Right ventricle myocardium superior (tissue), 1 donor: Measurements from ENCODE around the gene F3. TPM values are rescaled to one million over a fixed set of nuclear protein-coding genes. Genes with fewer than 3 reads are reported as not detected.
"Not testable (repeated sequence)": the region's sequence is repeated elsewhere in the genome, so short reads cannot be mapped to it uniquely, and the experiment has no call there.

Experiments used
- ATAC-seq: fragments of 200-7000 bp; cut with Tn5 transposase; one replicate; pipeline ENCODE4 v1.9.1; 2020; ENCODE audit warnings: mild to moderate bottlenecking; ENCODE audit not compliant: poor library complexity
- DNase-seq: peaks from one replicate; pipeline ENCODE4 v3.0.0-alpha.2; 2020
- intact Hi-C: fragments of 100-400 bp; cut with DNase I; formaldehyde crosslinking; loops from one replicate; pipeline ENCODE4 v1.11.2; 2022
- long read RNA-seq: library from polyadenylated mRNA; unstranded; transcript quantifications from one replicate; pipeline ENCODE4 v2.0.0, GENCODE V29; 2021
- total RNA-seq: library from RNA; stranded (reverse); fragmentation: NEBNext Ultra II Directional; extraction: Animal tissue kit (Norgen Biotek cat#: 25700); gene quantifications from one replicate; pipeline ENCODE4 v1.2.1, GENCODE V29; 2021
- donor health status: DM: no; HTN: yes; CAD: no; lungs with severe emphysema.

The F3 gene
- 21.5 TPM for total RNA-seq
- long read RNA-seq, transcript F3-201 (6 exons, 2,287 nt), result major isoform, 20 of 23 reads
- long read RNA-seq, partial matches to known transcripts, result 1 of 23 reads
- long read RNA-seq, other reads (novel, unspliced or antisense), result 2 of 23 reads

DNA sequence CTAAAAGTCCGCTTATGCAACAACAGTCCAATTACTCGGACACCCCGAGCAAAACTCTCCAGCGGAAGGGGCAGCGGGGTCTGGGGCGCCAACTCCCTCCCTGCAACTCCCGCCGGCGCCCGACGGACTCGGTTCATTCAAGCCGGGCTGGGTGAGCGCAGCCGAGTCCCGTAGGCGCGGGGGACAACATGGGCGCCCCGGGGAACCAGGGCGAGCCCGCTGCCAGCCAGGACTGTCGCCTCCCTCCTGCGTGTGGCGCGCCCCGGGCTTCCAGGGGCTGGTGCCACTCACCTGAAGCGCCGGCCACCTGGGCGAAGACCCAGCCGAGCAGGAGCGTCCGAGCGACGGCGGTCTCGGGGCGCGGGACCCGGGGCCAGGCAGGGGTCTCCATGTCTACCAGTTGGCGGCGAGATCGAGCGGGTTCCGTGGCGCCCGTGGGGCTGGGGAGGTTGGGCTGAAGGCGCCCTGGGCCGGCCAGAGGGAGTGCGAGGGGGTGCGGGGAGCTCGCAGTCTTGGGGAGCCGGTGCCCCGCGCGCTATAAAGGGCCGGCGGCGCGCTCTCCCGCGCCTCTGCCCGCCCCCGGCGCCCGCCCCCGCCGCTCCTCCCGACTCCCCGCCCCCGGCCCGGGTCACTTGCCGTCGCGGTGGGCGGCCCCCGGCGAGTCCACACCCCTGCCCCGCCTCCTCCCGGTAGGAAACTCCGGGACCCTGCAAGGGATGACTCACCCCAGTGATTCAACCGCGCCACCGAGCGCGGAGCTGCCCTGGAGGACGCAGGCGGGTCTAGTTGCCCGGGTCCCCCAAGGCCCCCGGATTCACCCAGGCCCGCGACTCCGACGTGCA is at the start of gene F3:
F3 (minus strand) TSS at position 514 of the 842 bp plus-strand sequence; CDS start at position 391, 123 bp downstream.
- ATAC-seq, result peak; percentile 88
- intact Hi-C loops, result no loop called here
- DNase-seq, result peak; percentile 92

DNA sequence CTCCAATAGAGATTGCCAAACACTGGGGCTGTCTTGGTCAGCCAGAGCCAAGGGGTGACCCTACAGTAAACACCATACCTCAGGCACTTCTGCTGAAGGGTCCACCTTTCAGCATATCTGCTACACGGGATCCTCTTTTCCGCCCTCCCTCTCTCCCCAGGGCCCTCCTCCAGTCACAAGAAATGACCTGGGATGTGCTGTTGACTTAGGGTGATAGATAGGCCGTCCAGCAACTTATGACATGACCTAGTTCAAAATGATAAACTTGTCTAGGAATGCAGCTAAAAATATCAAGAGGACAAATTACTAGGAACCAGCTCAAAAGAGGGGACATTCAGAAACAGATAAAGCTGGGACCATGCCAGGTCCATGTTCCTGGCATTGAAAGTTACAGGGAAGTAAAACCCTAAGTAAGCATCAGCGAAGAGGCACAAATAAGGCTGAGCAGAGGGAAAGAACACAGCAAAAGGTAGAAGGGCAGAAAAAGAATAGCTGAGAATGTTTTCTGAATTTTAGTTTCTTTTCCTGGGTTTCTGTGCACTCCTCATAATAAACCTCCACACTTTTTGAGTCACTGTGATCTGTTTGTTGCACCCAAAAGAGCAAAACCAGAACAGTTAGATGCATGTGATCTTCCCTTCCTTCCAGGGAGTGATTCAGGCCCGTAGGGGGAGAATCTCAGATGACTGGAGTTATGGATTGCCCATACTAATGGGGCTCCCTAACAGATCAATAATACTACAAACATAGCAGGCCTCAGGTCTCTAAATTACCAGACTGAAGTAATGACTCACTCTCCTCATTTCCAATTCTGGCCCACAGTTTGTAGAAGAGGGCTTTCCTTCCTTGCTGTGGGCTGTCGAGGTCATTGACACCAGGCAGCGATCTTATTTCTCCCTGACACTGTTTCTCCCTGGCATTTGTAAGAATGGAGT is 48.9 kb upstream of the F3 start:
- no peak for DNase-seq
- peak; percentile 81 for ATAC-seq
- intact Hi-C loops, result loop anchor here (5.0 kb wide), 1 partner anchor 53 kb away; no protein-coding TSS in a partner anchor

DNA sequence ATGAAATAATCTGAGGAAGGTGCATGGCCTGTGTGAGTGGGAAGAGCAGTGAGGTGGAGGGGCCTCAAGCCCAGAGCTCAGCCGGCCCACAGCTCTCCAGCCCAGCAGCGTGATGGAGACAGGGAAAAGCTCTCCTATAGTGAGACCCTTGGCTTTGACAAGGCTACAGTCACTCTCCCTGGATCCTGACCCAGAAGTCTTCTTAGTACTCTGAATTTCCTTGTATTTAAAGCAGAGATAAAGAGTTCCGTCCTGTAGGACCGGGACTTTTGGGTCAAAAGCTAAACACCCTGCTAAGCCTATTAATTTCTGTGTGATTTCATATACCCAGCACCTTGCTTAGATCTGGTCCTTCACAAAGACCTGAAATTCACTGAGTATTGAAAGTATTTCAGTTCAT is 48.2 kb upstream of the F3 start:
- intact Hi-C loops, result loop anchor here (5.0 kb wide), 1 partner anchor 52 kb away; no protein-coding TSS in a partner anchor
- ATAC-seq, result no peak

DNA sequence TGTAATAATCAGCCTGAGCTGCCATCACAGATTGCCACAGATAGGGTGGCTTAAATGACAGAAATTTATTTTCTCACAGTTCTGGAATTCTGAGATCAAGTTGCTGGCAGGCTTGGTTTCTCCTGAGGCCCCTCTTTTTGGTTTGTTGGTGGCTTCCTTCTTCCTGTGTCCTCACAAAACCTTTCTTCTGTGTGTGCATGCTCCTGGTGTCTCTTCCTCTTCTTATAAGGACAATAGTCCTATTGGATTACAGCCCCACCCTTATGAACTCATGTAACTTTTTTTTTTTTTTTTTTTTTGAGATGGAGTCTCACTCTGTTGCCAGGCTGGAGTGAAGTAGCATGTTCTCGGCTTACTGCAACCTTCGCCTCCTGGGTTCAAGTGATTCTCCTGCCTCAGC is 41.0 kb upstream of the F3 start:
- no peak for ATAC-seq
- no peak for DNase-seq
- intact Hi-C loops, result no loop called here

More for the DNA sequence above, 48.2 kb upstream of the F3 start:
- DNase-seq, result no peak

DNA sequence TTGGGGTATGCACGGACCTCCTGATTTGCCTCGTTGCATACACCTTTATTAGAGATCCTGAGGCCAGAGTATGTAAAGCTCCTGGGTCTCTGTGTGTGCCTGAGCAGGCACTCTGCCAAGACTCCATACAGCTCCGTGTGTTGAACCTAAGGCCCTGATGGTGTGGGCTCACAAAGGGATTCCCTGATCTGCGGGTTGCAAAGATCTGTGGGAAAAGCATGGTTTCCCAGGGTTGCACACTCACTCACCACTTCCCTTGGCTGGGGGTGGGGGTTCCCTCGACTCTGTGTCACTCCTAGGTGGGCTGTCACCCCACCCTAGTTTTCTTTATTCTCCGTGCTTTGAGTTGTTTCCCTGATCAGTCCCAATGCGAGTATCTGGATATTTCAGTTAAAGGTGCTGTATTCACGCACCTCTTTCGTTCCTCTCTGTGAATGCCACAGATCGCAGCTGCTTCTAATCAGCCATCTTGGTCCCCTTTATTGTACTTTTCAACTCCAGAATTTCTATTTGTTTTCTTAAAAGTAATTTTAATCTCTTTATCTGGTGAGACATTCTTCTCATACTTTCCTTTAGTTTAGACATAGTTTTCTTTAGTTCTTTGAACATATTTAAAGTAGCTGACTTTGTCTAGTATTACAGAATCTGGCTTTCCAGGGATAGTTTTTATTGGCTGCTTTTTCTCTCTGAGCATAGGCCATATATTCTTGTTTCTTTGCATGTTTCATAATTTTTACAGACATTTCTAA is 39.0 kb upstream of the F3 start:
- DNase-seq (no peak), ATAC-seq (no peak)
- intact Hi-C loops, result no loop called here

DNA sequence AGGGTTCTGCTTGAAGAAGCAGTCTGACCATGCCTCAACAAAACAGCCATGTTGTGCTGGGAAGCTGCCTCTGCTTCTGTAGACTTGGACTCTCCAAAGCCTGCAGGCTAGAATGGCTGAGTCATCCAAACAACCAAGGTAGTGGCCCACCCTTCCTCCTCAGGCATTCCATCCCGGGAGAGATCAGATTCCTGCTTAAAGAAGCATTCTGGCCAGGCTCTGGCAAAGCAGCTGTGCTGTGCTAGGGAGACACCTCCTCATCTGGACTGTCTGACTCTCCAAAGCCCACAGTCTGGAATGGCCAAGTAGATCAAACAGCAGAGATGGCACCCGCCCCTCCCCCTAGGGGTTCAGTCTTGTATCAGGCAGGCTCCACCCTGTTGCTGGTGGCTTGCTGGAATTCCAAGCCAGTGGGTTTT is 38.3 kb upstream of the F3 start:
- ATAC-seq, result no peak
- no peak for DNase-seq
- intact Hi-C loops, result no loop called here

DNA sequence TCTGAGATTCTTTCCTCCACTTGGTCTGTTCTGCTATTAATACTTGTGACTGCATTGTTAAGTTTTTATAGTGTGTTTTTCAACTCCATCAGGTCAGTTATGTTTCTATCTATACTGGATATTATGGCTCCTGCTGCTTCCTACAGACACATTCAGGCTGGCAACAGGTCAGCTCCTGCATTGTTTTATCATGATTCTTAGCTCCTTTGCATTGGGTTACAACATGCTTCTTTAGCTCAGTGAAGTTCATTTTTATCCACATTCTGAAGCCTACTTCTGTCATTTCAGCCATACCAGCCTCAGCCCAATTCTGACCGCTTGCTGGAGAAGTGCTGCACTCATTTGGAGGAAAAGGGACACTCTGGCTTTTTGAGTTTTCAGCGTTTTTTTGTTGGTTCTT is 37.3 kb upstream of the F3 start:
- no peak for ATAC-seq
- intact Hi-C loops, result no loop called here
- DNase-seq, result no peak

DNA sequence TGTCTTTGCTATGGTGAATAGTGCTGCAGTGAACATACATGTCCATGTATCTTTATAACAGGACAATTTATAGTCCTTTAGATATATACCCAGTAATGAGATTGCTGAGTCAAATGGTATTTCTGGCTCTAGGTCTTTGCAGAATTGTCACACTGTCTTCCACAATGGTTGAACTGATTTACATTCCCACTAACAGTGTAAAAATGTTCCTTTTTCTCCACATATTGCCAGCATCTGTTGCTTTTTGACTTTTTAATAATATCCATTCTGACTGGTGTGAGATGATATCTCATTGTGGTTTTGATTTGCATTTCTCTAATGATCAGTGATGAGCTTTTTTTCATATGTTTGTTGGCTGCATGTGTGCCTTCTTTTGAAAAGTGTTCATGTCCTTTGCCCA is 32.4 kb upstream of the F3 start:
- ATAC-seq, DNase-seq, intact Hi-C loops: not testable (repeated sequence)

DNA sequence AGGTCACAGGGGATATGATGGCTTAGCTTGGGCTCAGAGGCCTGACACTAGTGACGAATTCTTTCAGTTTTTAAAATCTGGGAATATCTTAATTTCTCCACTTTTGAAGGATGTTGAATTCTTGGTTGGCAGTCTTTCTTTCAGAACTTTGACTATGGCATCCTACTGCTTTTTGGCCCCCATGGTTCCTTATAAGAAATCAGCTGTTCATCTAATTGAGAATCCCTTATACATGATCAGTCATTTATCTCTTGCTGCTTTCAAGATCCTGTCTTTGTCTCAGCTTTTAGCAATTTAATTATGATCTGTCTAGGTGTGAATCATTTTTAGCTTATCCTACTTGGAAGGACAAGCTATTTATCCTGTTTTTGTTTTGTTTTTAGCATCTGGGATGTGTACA is 31.2 kb upstream of the F3 start:
- ATAC-seq (no peak), DNase-seq (no peak)
- intact Hi-C loops, result no loop called here

DNA sequence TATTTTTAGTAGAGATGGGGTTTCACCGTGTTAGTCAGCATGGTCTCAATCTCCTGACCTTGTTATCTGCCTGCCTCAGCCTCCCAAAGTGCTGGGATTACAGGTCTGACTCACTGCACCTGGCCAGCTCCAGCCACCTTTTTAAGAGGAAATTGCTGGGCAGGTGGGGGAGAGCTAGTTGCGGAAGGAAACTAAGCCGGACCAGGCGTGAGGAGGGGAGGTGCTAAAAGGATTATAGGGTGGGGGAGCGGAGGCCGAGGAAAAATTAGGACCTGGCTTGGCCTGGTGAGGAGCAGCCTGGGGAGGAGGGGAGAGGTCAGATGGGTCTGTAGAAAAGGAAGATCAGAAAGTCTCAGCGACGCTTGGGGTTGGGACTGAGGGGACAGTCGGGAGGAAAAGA is 29.4 kb upstream of the F3 start:
- ATAC-seq, DNase-seq, intact Hi-C loops: not testable (repeated sequence)

DNA sequence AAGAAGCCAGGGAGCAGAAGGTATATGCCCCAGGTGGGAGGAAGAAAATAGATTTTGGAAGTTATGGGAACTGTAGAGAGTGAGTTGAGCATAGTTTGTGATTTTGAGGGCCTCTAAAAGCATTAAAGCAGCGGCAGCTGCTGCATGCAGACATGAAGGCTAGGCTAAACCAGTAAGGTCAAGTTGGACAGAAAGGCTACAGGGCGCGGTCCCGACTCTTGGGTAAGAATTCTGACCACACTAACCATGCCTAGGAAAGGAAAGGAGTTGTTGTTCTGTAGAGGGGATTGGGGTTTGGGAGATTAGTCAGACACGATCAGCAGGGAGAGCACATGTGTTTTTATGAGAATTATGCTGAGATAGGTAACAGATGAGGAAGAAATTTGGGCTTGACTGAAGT is 27.2 kb upstream of the F3 start:
- intact Hi-C loops, ATAC-seq, DNase-seq: not testable (repeated sequence)

DNA sequence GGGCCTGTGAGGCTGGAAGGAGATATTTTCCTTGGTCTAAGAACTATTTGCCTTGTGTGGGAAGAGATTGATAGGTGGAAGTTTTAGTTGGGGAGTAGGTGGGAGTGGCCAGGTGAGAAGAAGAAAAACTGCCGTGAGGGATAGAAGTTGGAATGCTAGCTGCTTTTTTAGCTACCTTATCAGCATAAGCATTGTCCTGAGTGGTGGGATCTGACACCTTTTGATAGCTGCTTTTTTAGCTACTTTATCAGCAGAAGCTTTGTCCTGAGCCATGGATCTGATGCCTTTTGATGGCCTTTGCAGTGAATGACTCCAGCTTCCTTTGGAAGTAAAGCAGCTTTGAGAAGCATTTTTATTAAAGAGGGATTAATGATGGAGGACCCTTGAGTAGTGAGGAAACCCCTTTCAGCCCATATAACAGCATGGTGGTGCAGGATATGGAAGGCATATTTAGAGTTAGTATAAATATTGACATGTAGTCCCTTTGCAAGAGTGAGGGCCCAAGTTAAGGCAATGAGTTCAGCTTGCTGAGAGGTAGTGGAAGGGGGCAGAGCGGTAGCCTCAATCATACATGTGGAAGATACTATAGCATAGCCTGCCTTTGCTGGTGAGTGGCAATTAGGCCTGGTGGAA is 26.5 kb upstream of the F3 start:
- not testable (repeated sequence) for DNase-seq

DNA sequence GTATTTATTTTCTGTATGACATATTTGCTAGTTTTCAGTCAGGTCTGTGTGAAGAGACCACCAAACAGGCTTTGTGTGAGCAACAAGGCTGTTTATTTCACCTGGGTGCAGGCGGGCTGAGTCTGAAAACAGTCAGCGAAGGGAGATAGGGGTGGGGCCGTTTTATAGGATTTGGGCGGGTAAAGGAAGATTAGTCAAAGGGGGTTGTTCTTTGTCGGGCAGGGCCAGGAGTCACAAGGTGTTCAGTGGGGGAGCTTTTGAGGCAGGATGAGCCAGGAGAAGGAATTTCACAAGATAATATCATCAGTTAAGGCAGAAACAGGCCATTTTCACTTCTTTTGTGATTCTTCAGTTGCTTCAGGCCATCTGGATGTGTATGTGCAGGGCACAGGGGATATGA is 24.9 kb upstream of the F3 start:
- DNase-seq, ATAC-seq, intact Hi-C loops: not testable (repeated sequence)

More for the DNA sequence above, 26.5 kb upstream of the F3 start:
- intact Hi-C loops, ATAC-seq: not testable (repeated sequence)

DNA sequence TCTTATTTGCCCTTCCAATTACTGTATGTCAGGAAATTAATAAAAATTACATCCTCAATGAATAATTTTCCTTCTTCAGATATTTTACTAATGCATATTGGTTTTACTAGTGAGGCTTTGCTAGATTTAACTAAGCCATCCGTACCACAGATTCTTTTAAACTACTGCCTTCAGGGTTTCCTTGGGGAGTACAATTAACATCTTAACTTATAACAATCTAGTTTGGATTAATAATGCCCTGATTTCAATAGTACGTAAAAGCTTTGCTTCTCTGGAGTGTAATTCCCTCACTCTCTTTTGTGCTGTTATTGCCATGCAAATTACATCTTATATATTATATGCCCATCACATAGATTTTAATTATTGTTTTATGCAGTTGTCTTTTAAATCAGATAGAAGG is 24.3 kb upstream of the F3 start:
- no peak for ATAC-seq
- intact Hi-C loops, result no loop called here
- no peak for DNase-seq

DNA sequence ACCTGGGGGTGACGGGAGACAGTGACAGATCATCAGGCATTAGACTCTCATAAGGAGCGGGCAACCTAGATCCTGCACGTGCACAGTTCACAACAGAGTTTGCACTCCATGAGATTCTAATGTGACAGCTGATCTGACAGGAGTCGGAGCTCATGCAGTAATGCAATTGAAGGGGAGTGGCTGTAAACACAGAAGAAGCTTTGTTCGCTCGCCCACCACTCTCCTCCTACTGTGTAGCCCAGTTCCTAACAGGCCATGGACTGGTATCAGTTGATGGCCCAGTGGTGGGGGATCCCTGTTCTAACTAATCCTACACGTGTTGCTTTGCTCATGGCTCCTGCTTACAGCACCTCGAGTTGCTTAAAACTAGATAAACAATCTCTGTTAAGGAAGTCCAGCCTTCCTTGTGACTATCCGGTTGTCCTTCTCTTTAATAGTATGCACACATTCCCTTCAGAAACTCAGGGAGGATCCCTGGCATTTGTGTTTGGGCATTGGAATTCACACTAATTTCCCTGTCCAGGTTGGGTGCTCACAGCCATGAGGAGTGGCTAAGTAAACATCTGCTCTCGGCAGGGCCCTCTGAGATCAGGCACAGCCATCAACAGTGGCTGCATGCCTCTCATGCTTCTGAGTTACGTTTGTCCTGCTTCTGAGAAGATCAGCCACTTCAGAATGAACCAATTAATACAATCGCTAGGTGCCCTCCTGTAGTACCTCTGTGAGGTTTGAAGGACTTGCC is 21.1 kb upstream of the F3 start:
- DNase-seq, result no peak

DNA sequence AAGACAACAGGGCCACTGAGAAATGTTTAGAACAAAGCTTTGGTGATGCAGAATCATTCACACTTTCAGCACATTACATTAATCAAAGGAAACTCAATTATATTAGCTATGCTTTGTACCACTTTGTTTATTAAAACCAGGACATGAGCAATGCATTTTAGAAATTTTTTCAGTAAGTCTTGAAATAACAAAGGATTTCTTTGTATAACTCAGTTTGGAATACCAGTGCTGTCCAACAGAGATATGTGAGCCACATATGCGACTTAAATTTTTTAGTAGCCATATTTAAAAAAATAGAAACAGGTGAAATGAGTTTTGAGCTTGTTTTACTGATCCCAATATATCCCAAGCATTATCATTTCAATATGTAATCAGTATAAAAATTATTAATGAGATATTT is 18.8 kb upstream of the F3 start:
- ATAC-seq (no peak), DNase-seq (no peak)
- intact Hi-C loops, result no loop called here

More for the DNA sequence above, 21.1 kb upstream of the F3 start:
- no peak for ATAC-seq
- intact Hi-C loops, result no loop called here

DNA sequence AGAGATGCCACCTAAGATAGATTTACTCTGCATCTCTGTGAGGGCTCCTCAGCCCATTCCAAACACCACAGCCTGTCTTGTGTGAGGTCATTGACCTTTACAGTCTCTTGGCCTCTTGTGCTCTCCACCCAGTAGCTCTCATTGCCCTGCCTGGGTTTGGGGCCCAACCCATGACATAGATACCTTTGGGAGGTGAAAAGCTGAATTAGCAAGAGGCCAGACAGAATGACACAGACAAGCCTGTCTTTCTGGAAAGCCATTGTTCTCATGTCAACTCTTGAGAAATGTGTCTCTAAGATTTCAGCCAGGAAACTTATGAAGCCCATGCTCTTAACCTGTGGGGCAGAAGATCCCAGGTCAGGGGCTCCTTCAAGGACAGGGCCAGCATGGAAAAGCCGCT is 18.4 kb upstream of the F3 start:
- intact Hi-C loops, result no loop called here
- DNase-seq (no peak), ATAC-seq (no peak)
